Measurements from ENCODE around the gene PRKACA.
A peak's percentile ranks its signal among the peaks of the same experiment; 100 is the strongest.

The PRKACA gene

GRCh38 chr19:14120497-14120780, 2.9 kb upstream of the PRKACA start:
- Histone ChIP-seq H3K27me3 (no peaks in the 10 kb centered on the region), H3K4me3 (ENCODE audit: low read depth, low read length) (no peak overlapping the region), H3K4me1 (peaks cover 9% of the 10 kb centered on the region), H3K9me3 (no peaks in the 10 kb centered on the region), H3K36me3 (no peaks in the 10 kb centered on the region; the same call in 1 of the 2 replicates)
- no peak for TF ChIP-seq CTCF (IDR thresholded peaks at IDR 0.05; ENCODE audit: low read depth, low read length)
- DNase-seq, result no peak

- H3K36me3 ChIP-seq, result no peaks in the 10 kb centered on the region; the same call in 1 of the 2 replicates
These were observed 2.3 kb upstream of the PRKACA start for GRCh38 chr19:14119644-14120496.

GRCh38 chr19:14119146-14119545, 1.6 kb upstream of the PRKACA start:
- no peak for TF ChIP-seq CTCF (IDR thresholded peaks at IDR 0.05; ENCODE audit: low read depth, low read length)
- no peaks in the 10 kb centered on the region for H3K27me3 ChIP-seq
- H3K36me3 ChIP-seq, result no peaks in the 10 kb centered on the region; the same call in 1 of the 2 replicates
- peaks cover 9% of the 10 kb centered on the region for H3K4me1 ChIP-seq
- no peak for DNase-seq
- no peak overlapping the region for H3K4me3 ChIP-seq (ENCODE audit: low read depth, low read length)
- H3K9me3 ChIP-seq, result no peaks in the 10 kb centered on the region

More at GRCh38 chr19:14119644-14120496, 2.3 kb upstream of the PRKACA start:
- Histone ChIP-seq H3K9me3 (no peaks in the 10 kb centered on the region), H3K4me3 (ENCODE audit: low read depth, low read length) (no peak overlapping the region), H3K27me3 (no peaks in the 10 kb centered on the region), H3K4me1 (peaks cover 9% of the 10 kb centered on the region)
- no peak for TF ChIP-seq CTCF (IDR thresholded peaks at IDR 0.05; ENCODE audit: low read depth, low read length)
- DNase-seq, result no peak

GRCh38 chr19:14118165-14119051, 846 bp upstream of the PRKACA start:
- peaks cover 9% of the 10 kb centered on the region for H3K4me1 ChIP-seq
- TF ChIP-seq CTCF (IDR thresholded peaks at IDR 0.05; ENCODE audit: low read depth, low read length), result no peak
- peak overlapping the region; percentile 57 for H3K4me3 ChIP-seq (ENCODE audit: low read depth, low read length)
- no peaks in the 10 kb centered on the region for H3K9me3 ChIP-seq
- peak; percentile 34 for DNase-seq
- H3K27me3 ChIP-seq, result no peaks in the 10 kb centered on the region
- no peaks in the 10 kb centered on the region for H3K36me3 ChIP-seq

GRCh38 chr19:14116918-14117578, 514 bp downstream of the PRKACA start:
- Histone ChIP-seq H3K9me3 (no peaks in the 10 kb centered on the region), H3K4me1 (peaks cover 9% of the 10 kb centered on the region), H3K27me3 (no peaks in the 10 kb centered on the region), H3K36me3 (no peaks in the 10 kb centered on the region), H3K4me3 (ENCODE audit: low read depth, low read length) (peak overlapping the region; percentile 80)
- DNase-seq, result no peak
- TF ChIP-seq CTCF (IDR thresholded peaks at IDR 0.05; ENCODE audit: low read depth, low read length), result no peak

Measured in BE2C (cell line).